PC-3 (cell line): Measurements from ENCODE around the gene HIVEP3.

Experiments used
- EZH2phosphoT487 ChIP-seq: fragments of 300-600 bp; sonication (generic); IDR thresholded peaks from 2 replicates; pipeline ENCODE4 v1.6.1; 2018; ENCODE audit warnings: mild to moderate bottlenecking, antibody characterized with exemption, low read length, borderline replicate concordance
- TF ChIP-seq, protein P1 (sequence below): fragments of 300-600 bp; sonication (generic); conservative IDR thresholded peaks from 2 replicates; pipeline ENCODE4 v1.5.1; 2017; ENCODE audit warnings: antibody characterized with exemption, low read depth, mild to moderate bottlenecking, low read length

DNA sequence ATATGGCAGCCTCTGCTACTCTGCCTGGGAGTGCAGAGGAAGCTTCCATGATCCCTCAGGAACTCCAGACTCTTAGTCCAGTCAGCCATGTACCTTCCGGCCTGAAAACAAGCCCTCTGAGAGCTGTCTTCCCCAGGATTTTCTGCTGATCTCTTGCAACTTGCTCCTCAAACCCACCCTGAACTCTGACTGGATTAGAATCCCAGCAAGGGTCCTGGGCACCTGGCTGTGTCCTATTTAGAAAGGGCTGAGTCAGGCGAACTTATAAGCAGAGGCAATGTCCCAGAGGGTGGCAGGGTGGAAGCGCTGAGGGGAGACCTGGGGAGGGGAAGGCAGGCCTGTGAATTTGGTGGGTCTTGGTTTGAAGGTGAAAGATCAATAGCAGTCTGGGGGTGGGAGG lies 249.8 kb downstream of the HIVEP3 start:
- TF ChIP-seq EZH2phosphoT487 = no peak
- TF ChIP-seq, protein P1, sequence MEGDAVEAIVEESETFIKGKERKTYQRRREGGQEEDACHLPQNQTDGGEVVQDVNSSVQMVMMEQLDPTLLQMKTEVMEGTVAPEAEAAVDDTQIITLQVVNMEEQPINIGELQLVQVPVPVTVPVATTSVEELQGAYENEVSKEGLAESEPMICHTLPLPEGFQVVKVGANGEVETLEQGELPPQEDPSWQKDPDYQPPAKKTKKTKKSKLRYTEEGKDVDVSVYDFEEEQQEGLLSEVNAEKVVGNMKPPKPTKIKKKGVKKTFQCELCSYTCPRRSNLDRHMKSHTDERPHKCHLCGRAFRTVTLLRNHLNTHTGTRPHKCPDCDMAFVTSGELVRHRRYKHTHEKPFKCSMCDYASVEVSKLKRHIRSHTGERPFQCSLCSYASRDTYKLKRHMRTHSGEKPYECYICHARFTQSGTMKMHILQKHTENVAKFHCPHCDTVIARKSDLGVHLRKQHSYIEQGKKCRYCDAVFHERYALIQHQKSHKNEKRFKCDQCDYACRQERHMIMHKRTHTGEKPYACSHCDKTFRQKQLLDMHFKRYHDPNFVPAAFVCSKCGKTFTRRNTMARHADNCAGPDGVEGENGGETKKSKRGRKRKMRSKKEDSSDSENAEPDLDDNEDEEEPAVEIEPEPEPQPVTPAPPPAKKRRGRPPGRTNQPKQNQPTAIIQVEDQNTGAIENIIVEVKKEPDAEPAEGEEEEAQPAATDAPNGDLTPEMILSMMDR = no peak
